Right lobe of liver (tissue), 4 donors: ENCODE measurements around the gene NCF1.

Experiments used
- CTCF ChIP-seq, 4 donors: fragments of 200-600 bp in 3 of 4; fragments of 450-650 bp in 1 of 4; IDR thresholded peaks; one replicate each; pipeline versions ENCODE4 v1.5.1 to v1.8.0; 2016 to 2022; ENCODE audit warnings: antibody characterized with exemption in 4 of 4, mild to moderate bottlenecking in 2 of 4
- POLR2A ChIP-seq: fragments of 450-650 bp; IDR thresholded peaks from one replicate; pipeline ENCODE4 v1.6.1; 2017; ENCODE audit warnings: antibody characterized with exemption, mild to moderate bottlenecking
- donor health status: DM: no; HTN: no; CAD: no.
- donor health status: DM: no; HTN: no; CAD: no.
- donor health status: DM: no; HTN: yes; CAD: no.

GRCh38 chr7:74725840-74726239 lies 48.0 kb upstream of the NCF1 start:
- no peak for TF ChIP-seq POLR2A
- TF ChIP-seq CTCF (IDR thresholded peaks at IDR 0.05), result no peak
